CD4-positive, alpha-beta T cell (primary cell): ENCODE data around the gene DDRGK1. TPM values are rescaled to one million over a fixed set of nuclear protein-coding genes. Genes with fewer than 3 reads are reported as not detected.
A peak's percentile ranks its signal among the peaks of the same experiment; 100 is the strongest.

ENCODE experiments used
- ATAC-seq: fragments of 200-7000 bp; cut with Tn5 transposase; one replicate; pipeline ENCODE4 v1.10.0; 2022; ENCODE audit warnings: mild to moderate bottlenecking; ENCODE audit not compliant: poor library complexity
- CTCF ChIA-PET: fragments of 350-600 bp; sonication (Branson Sonifier 250); formaldehyde crosslinking; loops from one replicate; lab custom pipeline; 2021; ENCODE audit warnings: antibody characterized with exemption, inconsistent platforms; lab: Charles Lee
- POLR2A ChIA-PET: fragments of 350-600 bp; sonication (Branson Sonifier 250); formaldehyde crosslinking; loops from one replicate; lab custom pipeline; 2021; ENCODE audit warnings: antibody characterized with exemption, inconsistent platforms; lab: Charles Lee
- DNase-seq, 14 experiments: peaks; one replicate each; pipeline ENCODE4 v3.0.0-alpha.2; 2013 to 2020; ENCODE audit warnings: mixed read lengths in 2 of 14
- H3K27ac ChIP-seq, 2 donors: one replicate each; pipeline versions ENCODE4 v1.5.1 to v1.7.0; 2013; ENCODE audit warnings: low read length in 2 of 2, low read depth in 1 of 2, mild to moderate bottlenecking in 1 of 2
- H3K27me3 ChIP-seq, 2 experiments: 1 replicate in 1 of 2; 2 replicates in 1 of 2; pipeline versions ENCODE4 v1.6.1 to v1.7.0; 2013; ENCODE audit warnings: low read length in 2 of 2, control low read depth in 1 of 2, mild to moderate bottlenecking in 1 of 2, moderate library complexity in 1 of 2; ENCODE audit not compliant: insufficient read depth in 2 of 2, control insufficient read depth in 1 of 2
- H3K36me3 ChIP-seq: one replicate; pipeline ENCODE4 v1.6.1; 2013; ENCODE audit warnings: low read length, control low read depth; ENCODE audit not compliant: insufficient read depth
- H3K4me1 ChIP-seq: one replicate; pipeline ENCODE4 v1.6.1; 2013; ENCODE audit warnings: low read length, control low read depth; ENCODE audit not compliant: insufficient read depth
- H3K4me3 ChIP-seq: one replicate; pipeline ENCODE4 v1.5.1; 2013; ENCODE audit warnings: mild to moderate bottlenecking, low read length, moderate library complexity
- H3K9me3 ChIP-seq, 2 experiments: 1 replicate in 1 of 2; 2 replicates in 1 of 2; pipeline versions ENCODE4 v1.6.1 to v1.7.0; 2013; ENCODE audit warnings: low read length in 2 of 2, mild to moderate bottlenecking in 2 of 2, control low read depth in 1 of 2, moderate library complexity in 1 of 2; ENCODE audit not compliant: control insufficient read depth in 1 of 2, insufficient read depth in 1 of 2
- H3K27ac Mint-ChIP-seq: one replicate; pipeline ENCODE4 v1.8.0; 2020; ENCODE audit warnings: mixed read lengths
- H3K27me3 Mint-ChIP-seq: one replicate; pipeline ENCODE4 v1.8.0; 2021; ENCODE audit warnings: mixed read lengths
- H3K36me3 Mint-ChIP-seq: one replicate; pipeline ENCODE4 v1.8.0; 2021; ENCODE audit warnings: low read depth, mixed read lengths
- H3K4me1 Mint-ChIP-seq: one replicate; pipeline ENCODE4 v1.8.0; 2021; ENCODE audit warnings: low read depth, mixed read lengths
- H3K4me3 Mint-ChIP-seq: one replicate; pipeline ENCODE4 v1.8.0; 2020; ENCODE audit warnings: mild to moderate bottlenecking, mixed read lengths
- H3K9me3 Mint-ChIP-seq: one replicate; pipeline ENCODE4 v1.8.0; 2020; ENCODE audit warnings: mixed read lengths
- intact Hi-C, 2 experiments: fragments of 100-400 bp; cut with DNase I in 1 of 2; cut with micrococcal nuclease in 1 of 2; formaldehyde crosslinking; loops; one replicate each; pipeline versions ENCODE4 v1.15.1 to v1.9.0; 2023 to 2025; cut with DNase I, micrococcal nuclease
- total RNA-seq, 174 experiments: library from RNA in 2 of 174; stranded (reverse) in 2 of 174; gene quantifications; one replicate each; pipeline ENCODE4 v1.2.3 and lab custom pipeline; 2021 to 2026
- TF ChIP-seq, protein P1 (sequence below): fragments of 200-600 bp; IDR thresholded peaks from one replicate; pipeline ENCODE4 v1.8.0; 2022; ENCODE audit warnings: antibody characterized with exemption, mild to moderate bottlenecking

DDRGK1 gene
- total RNA-seq, 2 experiments from 2014 or later, result 40.7 to 43.4 TPM

DNA sequence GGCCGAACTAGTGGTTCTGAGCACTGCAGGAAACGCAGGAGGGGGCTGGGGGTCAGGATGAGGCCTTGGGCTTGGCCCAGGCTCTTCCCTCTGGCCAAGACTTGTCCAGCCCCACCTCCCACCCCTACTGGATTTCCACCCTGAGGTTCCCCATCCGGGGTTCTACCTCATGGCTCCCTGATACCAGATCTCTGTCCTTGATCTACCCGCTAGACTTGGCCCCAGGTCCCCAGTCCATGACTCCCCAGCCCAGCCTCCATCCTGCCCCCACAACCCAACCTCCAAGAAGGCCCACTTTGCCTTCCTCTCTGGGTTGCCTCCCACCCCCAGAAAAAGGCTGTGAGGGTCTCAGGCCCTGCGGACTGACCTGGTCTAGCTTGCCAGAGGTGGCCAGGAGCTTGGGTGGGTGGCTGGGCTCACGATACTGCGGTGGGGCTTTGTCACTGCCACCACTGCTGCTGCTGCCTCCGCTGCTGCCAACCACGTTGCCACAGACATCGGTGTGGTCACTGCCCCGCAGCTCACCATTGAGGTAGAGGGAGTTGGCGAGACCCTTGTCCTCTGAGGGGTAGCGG lies 38.1 kb downstream of the DDRGK1 start:
- TF ChIP-seq, protein P1, sequence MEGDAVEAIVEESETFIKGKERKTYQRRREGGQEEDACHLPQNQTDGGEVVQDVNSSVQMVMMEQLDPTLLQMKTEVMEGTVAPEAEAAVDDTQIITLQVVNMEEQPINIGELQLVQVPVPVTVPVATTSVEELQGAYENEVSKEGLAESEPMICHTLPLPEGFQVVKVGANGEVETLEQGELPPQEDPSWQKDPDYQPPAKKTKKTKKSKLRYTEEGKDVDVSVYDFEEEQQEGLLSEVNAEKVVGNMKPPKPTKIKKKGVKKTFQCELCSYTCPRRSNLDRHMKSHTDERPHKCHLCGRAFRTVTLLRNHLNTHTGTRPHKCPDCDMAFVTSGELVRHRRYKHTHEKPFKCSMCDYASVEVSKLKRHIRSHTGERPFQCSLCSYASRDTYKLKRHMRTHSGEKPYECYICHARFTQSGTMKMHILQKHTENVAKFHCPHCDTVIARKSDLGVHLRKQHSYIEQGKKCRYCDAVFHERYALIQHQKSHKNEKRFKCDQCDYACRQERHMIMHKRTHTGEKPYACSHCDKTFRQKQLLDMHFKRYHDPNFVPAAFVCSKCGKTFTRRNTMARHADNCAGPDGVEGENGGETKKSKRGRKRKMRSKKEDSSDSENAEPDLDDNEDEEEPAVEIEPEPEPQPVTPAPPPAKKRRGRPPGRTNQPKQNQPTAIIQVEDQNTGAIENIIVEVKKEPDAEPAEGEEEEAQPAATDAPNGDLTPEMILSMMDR, result no peak
- Mint-ChIP-seq H3K4me3 (no peak overlapping the region), H3K4me1 (peaks cover 4% of the 10 kb centered on the region), H3K27me3 (peaks cover 13% of the 10 kb centered on the region), H3K9me3 (no peaks in the 10 kb centered on the region), H3K27ac (no peak overlapping the region), H3K36me3 (no peaks in the 10 kb centered on the region)
- Histone ChIP-seq H3K27ac (no peak overlapping the region), H3K27me3 (peaks cover 19% of the 10 kb centered on the region in 2 experiments), H3K4me3 (no peak overlapping the region), H3K4me1 (peaks cover 11% of the 10 kb centered on the region), H3K9me3 (no peaks in the 10 kb centered on the region), H3K36me3 (no peaks in the 10 kb centered on the region)
- ATAC-seq, result no peak
- intact Hi-C loops, result no loop called here
- ChIA-PET POLR2A (no interaction called here), CTCF (no interaction called here)
- DNase-seq, result no peak

DNA sequence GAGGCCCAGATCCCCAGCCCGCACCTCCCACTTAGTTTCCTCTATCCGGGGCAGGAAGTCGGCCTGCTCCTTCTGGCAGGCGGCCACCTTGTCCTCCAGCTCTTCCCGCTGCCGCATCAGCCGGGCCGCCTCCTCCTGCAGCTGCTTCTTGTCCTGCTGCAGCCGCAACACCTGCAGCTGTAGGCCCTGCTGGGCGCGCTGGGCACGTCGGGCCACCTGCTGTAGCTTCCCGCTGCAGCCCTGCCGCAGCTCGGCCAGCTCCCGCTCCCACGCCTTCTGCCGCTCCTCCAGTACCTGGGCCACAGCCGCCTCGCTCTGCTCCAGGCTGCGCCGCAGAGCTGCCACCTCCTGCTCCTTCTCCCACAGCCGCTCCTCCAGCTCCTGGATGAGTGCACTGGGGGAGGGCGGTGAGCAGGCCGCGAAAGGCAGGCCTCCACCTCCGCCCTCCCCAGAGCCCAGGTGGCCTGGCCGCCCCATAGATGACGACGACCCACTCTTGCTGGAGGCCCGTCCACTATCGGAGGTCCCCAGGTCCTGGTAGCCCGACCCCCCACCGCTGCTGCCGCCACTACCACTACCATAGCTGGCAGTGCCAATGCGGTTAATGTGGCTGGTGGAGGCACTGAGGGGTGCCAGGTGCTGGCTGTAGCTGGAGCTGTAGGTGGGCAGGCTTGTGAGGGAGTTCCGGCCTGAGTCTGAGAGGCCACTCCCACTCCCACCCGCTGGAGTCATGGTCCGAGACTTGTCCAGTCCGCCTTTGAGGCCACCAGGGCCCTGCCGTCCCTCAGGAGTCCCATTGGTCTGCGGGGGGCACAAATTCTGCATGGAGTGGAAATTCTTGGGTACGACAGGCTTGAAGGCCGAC lies 38.8 kb downstream of the DDRGK1 start:
- Histone ChIP-seq H3K4me3 (no peak overlapping the region), H3K9me3 (no peaks in the 10 kb centered on the region), H3K27me3 (peaks cover 19% of the 10 kb centered on the region in 2 experiments), H3K4me1 (peaks cover 11% of the 10 kb centered on the region), H3K36me3 (no peaks in the 10 kb centered on the region), H3K27ac (no peak overlapping the region)
- Mint-ChIP-seq H3K27ac (no peak overlapping the region), H3K36me3 (no peaks in the 10 kb centered on the region), H3K4me3 (no peak overlapping the region), H3K9me3 (no peaks in the 10 kb centered on the region), H3K27me3 (peaks cover 13% of the 10 kb centered on the region), H3K4me1 (peaks cover 9% of the 10 kb centered on the region)
- TF ChIP-seq, protein P1, result no peak
- ATAC-seq (no peak), DNase-seq (peak in 1 of 14 experiments; percentile 27)
- CTCF ChIA-PET, result no interaction called here
- intact Hi-C loops, result no loop called here
- POLR2A ChIA-PET, result interaction anchor here (1.4 kb wide), 1 partner anchor 13 kb away, joined by 4 read pairs; no protein-coding TSS in a partner anchor

DNA sequence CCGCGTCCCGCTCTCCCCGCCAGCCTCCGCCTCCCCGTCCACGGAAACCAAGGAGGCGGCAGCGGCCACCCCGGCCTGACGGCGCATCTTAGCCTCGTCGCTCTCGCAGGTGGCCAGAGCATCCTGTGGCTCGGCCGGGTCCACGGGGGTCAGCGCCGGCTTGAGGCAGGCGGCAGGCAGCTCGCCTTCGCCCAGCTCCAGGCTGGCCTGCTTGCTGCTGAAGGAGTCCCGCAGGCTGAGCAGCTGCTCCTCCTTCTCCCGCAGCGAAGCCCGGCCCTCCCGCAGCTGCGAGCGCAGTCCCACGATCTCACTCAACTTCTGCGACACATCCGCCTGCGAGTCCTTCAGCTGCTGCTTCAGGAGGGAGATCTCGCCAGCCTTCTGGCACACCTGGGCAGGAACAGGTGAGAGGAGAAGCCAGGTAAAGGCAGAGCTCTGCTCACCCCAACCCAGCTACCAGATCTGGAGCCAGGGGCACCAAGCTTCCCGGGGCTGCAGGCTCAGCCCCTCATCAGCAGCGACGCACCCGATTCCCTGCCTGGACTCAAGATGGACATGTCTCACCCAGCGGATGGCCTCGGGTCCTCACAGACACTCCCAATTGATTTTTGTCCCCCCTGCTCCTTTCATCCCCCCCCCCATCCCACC lies 39.6 kb downstream of the DDRGK1 start:
- H3K9me3 Mint-ChIP-seq, result no peaks in the 10 kb centered on the region
- Histone ChIP-seq H3K27me3 (peaks cover 19% of the 10 kb centered on the region in 2 experiments), H3K36me3 (no peaks in the 10 kb centered on the region), H3K9me3 (no peaks in the 10 kb centered on the region), H3K27ac (no peak overlapping the region), H3K4me1 (peaks cover 18% of the 10 kb centered on the region), H3K4me3 (no peak overlapping the region)
- H3K36me3 Mint-ChIP-seq, result peaks cover under 1% of the 10 kb centered on the region
- peak in 1 of 14 experiments; percentile 37 for DNase-seq
- ATAC-seq, result peak; percentile 19
- TF ChIP-seq, protein P1, result no peak
- intact Hi-C loops, result loop anchor here in 1 of 2 experiments (5.0 kb wide), 1 partner anchor 37 kb away; the partner anchor contains the start of gene DDRGK1
- H3K4me1 Mint-ChIP-seq, result peaks cover 10% of the 10 kb centered on the region
- ChIA-PET CTCF (no interaction called here), POLR2A (interaction anchor here (1.4 kb wide), 1 partner anchor 12 kb away, joined by 4 read pairs; no protein-coding TSS in a partner anchor)
- peak overlapping the region; percentile 17 for H3K27ac Mint-ChIP-seq
- H3K27me3 Mint-ChIP-seq, result peaks cover 13% of the 10 kb centered on the region
- H3K4me3 Mint-ChIP-seq, result peak overlapping the region; percentile 38
